HCT116 (cell line): Measurements from ENCODE around the gene GDNF. TPM values are rescaled to one million over a fixed set of nuclear protein-coding genes. Genes with fewer than 3 reads are reported as not detected.

Source experiments
- ATAC-seq: fragments of 200-7000 bp; cut with Tn5 transposase; 2 replicates; pipeline ENCODE4 v1.9.1; 2020; ENCODE audit warnings: mild to moderate bottlenecking, moderate library complexity
- BruUV-seq: library from RNA; stranded (reverse); fragments of 400-500 nt; replicated peaks from 2 replicates; lab custom pipeline; 2021; lab: Mats Ljungman, UMichigan
- CTCF ChIA-PET: fragments of 300-600 bp; sonication (Branson Sonifier 250); formaldehyde crosslinking; loops from one replicate; lab custom pipeline; 2021; ENCODE audit warnings: antibody characterized with exemption; lab: Charles Lee
- POLR2A ChIA-PET: fragments of 300-600, 350-600 bp; sonication (Branson Sonifier 250); formaldehyde crosslinking; loops from one replicate; lab custom pipeline; 2021; ENCODE audit warnings: antibody characterized with exemption; lab: Charles Lee
- RAD21 ChIA-PET, 2 experiments: fragments of 300-600 bp; sonication (Branson Sonifier 250); formaldehyde crosslinking; loops; one replicate each; lab custom pipeline; 2023; ENCODE audit warnings: low total read pairs in 2 of 2; ENCODE audit not compliant: uncharacterized antibody in 2 of 2, unreplicated experiment in 2 of 2, low non-redundant PET in 1 of 2; lab: Charles Lee
- DNase-seq: peaks from one replicate; pipeline ENCODE4 v3.0.0-alpha.2; 2010; ENCODE audit warnings: low read depth, low spot score
- H2AFZ ChIP-seq: fragments of 200-600 bp; shearing (Covaris generic), sonication (generic); 2 replicates; pipeline ENCODE4 v1.6.1; 2017; ENCODE audit warnings: low read depth, mixed run types, mixed read lengths, antibody characterized with exemption, low read length; ENCODE audit not compliant: poor library complexity, severe bottlenecking
- H3K27ac ChIP-seq: 2 replicates; pipeline ENCODE4 v1.5.1; 2012; ENCODE audit warnings: low read depth, low read length
- H3K27me3 ChIP-seq: fragments of 200-600 bp; sonication (generic); 2 replicates; pipeline ENCODE4 v1.6.1; 2016; ENCODE audit warnings: mixed run types, low read length, mixed read lengths; ENCODE audit not compliant: insufficient read depth
- H3K36me3 ChIP-seq, 2 experiments: fragments of 200-500 bp in 1 of 2; fragments of 200-600 bp in 1 of 2; sonication (Bioruptor generic) in 1 of 2; sonication (generic) in 1 of 2; 2 replicates each; pipeline versions ENCODE4 v1.5.1 to v1.6.1; 2014 to 2016; ENCODE audit warnings: low read length in 2 of 2, inconsistent platforms in 1 of 2, mixed read lengths in 1 of 2, mixed run types in 1 of 2; ENCODE audit not compliant: insufficient read depth in 2 of 2, control insufficient read depth in 1 of 2
- H3K4me1 ChIP-seq, 2 experiments: fragments of 200-600 bp in 1 of 2; sonication (generic) in 1 of 2; 2 replicates each; pipeline versions ENCODE4 v1.5.1 to v1.6.1; 2012 to 2017; ENCODE audit warnings: low read length in 2 of 2, inconsistent platforms in 1 of 2, mild to moderate bottlenecking in 1 of 2, mixed read lengths in 1 of 2, mixed run types in 1 of 2, moderate library complexity in 1 of 2; ENCODE audit not compliant: insufficient read depth in 2 of 2, control insufficient read depth in 1 of 2
- H3K4me2 ChIP-seq: fragments of 200-600 bp; sonication (generic); 2 replicates; pipeline ENCODE4 v1.6.1; 2017; ENCODE audit warnings: mixed run types, low read length, mixed read lengths
- H3K4me3 ChIP-seq, 2 experiments: fragments of 200-600 bp in 1 of 2; sonication (generic) in 1 of 2; replicated peaks in 1 of 2; 2 replicates each; pipeline ENCODE4 v1.5.1; 2011 to 2016; ENCODE audit warnings: low read length in 2 of 2, control low read depth in 1 of 2, low read depth in 1 of 2, mild to moderate bottlenecking in 1 of 2, mixed read lengths in 1 of 2, mixed run types in 1 of 2
- H3K79me2 ChIP-seq: fragments of 200-600 bp; sonication (generic); 2 replicates; pipeline ENCODE4 v1.6.1; 2017; ENCODE audit warnings: mild to moderate bottlenecking, mixed run types, low read length, moderate library complexity, mixed read lengths; ENCODE audit not compliant: insufficient read depth
- H3K9ac ChIP-seq: fragments of 200-600 bp; sonication (generic); 2 replicates; pipeline ENCODE4 v1.6.1; 2016; ENCODE audit warnings: low read length, mixed read lengths
- H3K9me2 ChIP-seq: fragments of 200-600 bp; sonication (generic), shearing (Covaris generic); 2 replicates; pipeline ENCODE4 v1.6.1; 2017; ENCODE audit warnings: mixed run types, mild to moderate bottlenecking, moderate library complexity; ENCODE audit not compliant: insufficient read depth
- H3K9me3 ChIP-seq, 2 experiments: fragments of 200-500 bp in 1 of 2; fragments of 200-600 bp in 1 of 2; sonication (Bioruptor generic) in 1 of 2; sonication (generic) in 1 of 2; 2 replicates each; pipeline ENCODE4 v1.6.1; 2014 to 2017; ENCODE audit warnings: low read length in 2 of 2, mixed read lengths in 2 of 2, inconsistent platforms in 1 of 2, low read depth in 1 of 2, mild to moderate bottlenecking in 1 of 2, mixed run types in 1 of 2, moderate library complexity in 1 of 2; ENCODE audit not compliant: control insufficient read depth in 1 of 2, insufficient read depth in 1 of 2
- H4K20me1 ChIP-seq: fragments of 200-600 bp; sonication (generic), shearing (Covaris generic); 2 replicates; pipeline ENCODE4 v1.6.1; 2017; ENCODE audit warnings: mixed run types, mild to moderate bottlenecking, moderate library complexity; ENCODE audit not compliant: insufficient read depth
- CBX3 ChIP-seq: IDR thresholded peaks from 2 replicates; pipeline ENCODE4 v1.6.1; 2012; ENCODE audit warnings: low read depth
- ELF1 ChIP-seq: IDR thresholded peaks from 2 replicates; pipeline ENCODE4 v1.6.1; 2012; ENCODE audit warnings: low read depth, borderline replicate concordance
- EZH2 ChIP-seq: fragments of 200-600 bp; sonication (generic); IDR thresholded peaks from 2 replicates; pipeline ENCODE4 v1.6.1; 2017; ENCODE audit warnings: antibody characterized with exemption, mixed run types
- POLR2A ChIP-seq: IDR thresholded peaks from 2 replicates; pipeline ENCODE4 v1.7.0; 2011; ENCODE audit warnings: borderline replicate concordance; ENCODE audit not compliant: insufficient read depth, insufficient read length; ENCODE audit errors: extremely low read depth
- RAD21 ChIP-seq: IDR thresholded peaks from 2 replicates; pipeline ENCODE4 v1.6.1; 2012; ENCODE audit warnings: low read depth, mild to moderate bottlenecking
- REST ChIP-seq: IDR thresholded peaks from 2 replicates; pipeline ENCODE4 v1.6.1; 2012; ENCODE audit warnings: low read depth
- TCF7L2 ChIP-seq: IDR thresholded peaks from 2 replicates; pipeline ENCODE4 v1.7.0; 2011; ENCODE audit warnings: borderline replicate concordance, inconsistent platforms; ENCODE audit not compliant: insufficient read depth, insufficient read length; ENCODE audit errors: extremely low read depth
- YY1 ChIP-seq: IDR thresholded peaks from 2 replicates; pipeline ENCODE4 v1.6.1; 2011; ENCODE audit warnings: low read length, low read depth, moderate library complexity, mild to moderate bottlenecking; ENCODE audit not compliant: insufficient replicate concordance; ENCODE audit errors: extremely low read depth
- ZFX ChIP-seq: fragments of 450-650 bp; IDR thresholded peaks from 2 replicates; pipeline ENCODE4 v1.6.1; 2017
- intact Hi-C: fragments of 100-400 bp; cut with micrococcal nuclease; formaldehyde crosslinking; loops from 2 replicates; pipeline ENCODE4 v1.10.0; 2022
- total RNA-seq: library from RNA; stranded (reverse); gene quantifications from one replicate; pipeline ENCODE4 v1.2.1, GENCODE V29; 2021; ENCODE audit not compliant: unreplicated experiment
- TF ChIP-seq, protein P1 (sequence below), 3 experiments: fragments of 200-600 bp in 1 of 3; sonication (generic) in 1 of 3; IDR thresholded peaks in 2 of 3; conservative IDR thresholded peaks in 1 of 3; 2 replicates each; pipeline ENCODE4 v1.5.1; 2012 to 2017; ENCODE audit warnings: low read depth in 2 of 3, low read length in 2 of 3, antibody characterized with exemption in 1 of 3, borderline replicate concordance in 1 of 3, control low read depth in 1 of 3, mild to moderate bottlenecking in 1 of 3, mixed read lengths in 1 of 3, mixed run types in 1 of 3, moderate library complexity in 1 of 3; ENCODE audit not compliant: insufficient read depth in 1 of 3

Gene GDNF
- total RNA-seq, 1 experiment from 2014 or later = not detected

DNA sequence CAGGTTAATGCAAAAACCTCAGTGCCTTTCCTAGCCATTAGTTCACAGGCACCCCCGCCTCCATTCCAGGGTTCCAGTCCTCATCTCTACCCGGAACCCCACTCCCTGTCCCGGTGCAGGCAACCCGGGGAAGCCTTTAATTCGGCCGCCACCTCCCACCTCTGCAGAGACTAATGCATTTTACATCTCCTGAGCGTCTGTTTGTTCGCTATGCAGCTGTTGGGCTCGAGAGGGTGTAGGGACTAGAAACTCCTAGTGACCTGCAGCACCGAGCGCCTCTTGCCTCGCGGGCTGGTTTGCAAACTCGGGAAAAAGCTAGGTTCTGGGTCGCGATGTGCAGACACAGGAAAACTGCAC lies 3.6 kb downstream of the GDNF start:
- ChIA-PET POLR2A (no interaction called here), CTCF (interaction anchor here (1.3 kb wide), 2 partner anchors 356 to 423 kb away, joined by 3 to 8 read pairs; no protein-coding TSS in a partner anchor), RAD21 (no interaction called here)
- Histone ChIP-seq H3K4me1 (peaks cover 2 to 6% of the 10 kb centered on the region in 2 experiments; a peak in 2 of 4 replicates), H3K4me2 (no peak overlapping the region), H2AFZ (no peak overlapping the region), H3K79me2 (no peaks in the 10 kb centered on the region), H3K27me3 (no peaks in the 10 kb centered on the region), H3K4me3 (no peak overlapping the region), H3K9me3 (no peaks in the 10 kb centered on the region), H3K27ac (no peak overlapping the region), H3K36me3 (no peaks in the 10 kb centered on the region), H4K20me1 (no peaks in the 10 kb centered on the region), H3K9me2 (no peaks in the 10 kb centered on the region)
- no TSS peak for BruUV-seq
- intact Hi-C loops = loop anchor here (5.0 kb wide), 1 partner anchor 424 kb away; no protein-coding TSS in a partner anchor
- no peak for ATAC-seq
- TF ChIP-seq, protein P1, sequence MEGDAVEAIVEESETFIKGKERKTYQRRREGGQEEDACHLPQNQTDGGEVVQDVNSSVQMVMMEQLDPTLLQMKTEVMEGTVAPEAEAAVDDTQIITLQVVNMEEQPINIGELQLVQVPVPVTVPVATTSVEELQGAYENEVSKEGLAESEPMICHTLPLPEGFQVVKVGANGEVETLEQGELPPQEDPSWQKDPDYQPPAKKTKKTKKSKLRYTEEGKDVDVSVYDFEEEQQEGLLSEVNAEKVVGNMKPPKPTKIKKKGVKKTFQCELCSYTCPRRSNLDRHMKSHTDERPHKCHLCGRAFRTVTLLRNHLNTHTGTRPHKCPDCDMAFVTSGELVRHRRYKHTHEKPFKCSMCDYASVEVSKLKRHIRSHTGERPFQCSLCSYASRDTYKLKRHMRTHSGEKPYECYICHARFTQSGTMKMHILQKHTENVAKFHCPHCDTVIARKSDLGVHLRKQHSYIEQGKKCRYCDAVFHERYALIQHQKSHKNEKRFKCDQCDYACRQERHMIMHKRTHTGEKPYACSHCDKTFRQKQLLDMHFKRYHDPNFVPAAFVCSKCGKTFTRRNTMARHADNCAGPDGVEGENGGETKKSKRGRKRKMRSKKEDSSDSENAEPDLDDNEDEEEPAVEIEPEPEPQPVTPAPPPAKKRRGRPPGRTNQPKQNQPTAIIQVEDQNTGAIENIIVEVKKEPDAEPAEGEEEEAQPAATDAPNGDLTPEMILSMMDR (IDR thresholded peaks at IDR 0.05 in 2 of 3, conservative IDR thresholded peaks at IDR 0.05 in 1 of 3; ENCODE audit: borderline replicate concordance in 1 of 3, insufficient read depth in 1 of 3, low read depth in 2 of 3, low read length in 2 of 3) = no peak
- TF ChIP-seq TCF7L2 (no peak), ELF1 (no peak), ZFX (no peak), YY1 (no peak)
- TF ChIP-seq, all 23 proteins: peak for 0
- H3K9ac ChIP-seq = no peak overlapping the region
- no peak for DNase-seq

GRCh38 chr5:37835380-37835973 lies 4.4 kb downstream of the GDNF start:
- Histone ChIP-seq H4K20me1 (no peaks in the 10 kb centered on the region), H2AFZ (no peak overlapping the region), H3K9ac (no peak overlapping the region), H3K4me2 (no peak overlapping the region), H3K9me2 (no peaks in the 10 kb centered on the region)
- DNase-seq (no peak), ATAC-seq (no peak)
- POLR2A ChIA-PET = no interaction called here
- intact Hi-C loops = loop anchor here (5.0 kb wide), 1 partner anchor 423 kb away; no protein-coding TSS in a partner anchor
- no peak for TF ChIP-seq EZH2
- no peak for TF ChIP-seq POLR2A
- TF ChIP-seq RAD21 = no peak
- TF ChIP-seq CBX3 = no peak
- TF ChIP-seq REST = no peak
- TF ChIP-seq, all 23 proteins: peak for 0
- no peaks in the 10 kb centered on the region for H3K27me3 ChIP-seq
- H3K36me3 ChIP-seq = no peaks in the 10 kb centered on the region
- CTCF ChIA-PET = no interaction called here
- no TSS peak for BruUV-seq
- RAD21 ChIA-PET = no interaction called here
- no peak overlapping the region for H3K27ac ChIP-seq
- H3K9me3 ChIP-seq = no peaks in the 10 kb centered on the region
- H3K79me2 ChIP-seq = no peaks in the 10 kb centered on the region
- H3K4me3 ChIP-seq = no peak overlapping the region
- peaks cover 2 to 6% of the 10 kb centered on the region in 2 experiments; a peak in 2 of 4 replicates for H3K4me1 ChIP-seq
